A549 treated with AZD9567 at 1 μM for 4 hours (cell line): ENCODE measurements around the gene TEDDM1. TPM values are rescaled to one million over a fixed set of nuclear protein-coding genes. Genes with fewer than 3 reads are reported as not detected.

Source experiments
- total RNA-seq: library from RNA; stranded (reverse); fragments of 200-300 nt; extraction: Qiagen RNA extraction; gene quantifications from 5 replicates; pipeline ENCODE4 v1.2.3, GENCODE V29; 2022; ENCODE audit not compliant: insufficient read depth

Gene TEDDM1
- total RNA-seq = not detected in 5 replicates

GRCh38 chr1:182400567-182400966 lies at the start of gene TEDDM1:
TSS of gene TEDDM1 (minus strand) at chr1:182400667. CDS start at chr1:182400485, 182 bp downstream.

GRCh38 chr1:182450087-182450486 lies 49.6 kb upstream of the TEDDM1 start, which contains the start of gene RGSL1:
TSS of gene RGSL1 (plus strand) at chr1:182450146. CDS start at chr1:182450166, 20 bp downstream.

GRCh38 chr1:182391362-182392049 lies 9.0 kb downstream of the TEDDM1 start, which contains the start of gene GLUL:
TSS of gene GLUL (minus strand) at chr1:182391790. CDS start at chr1:182388737, 3,053 bp downstream.

Other genes with a start within 250 kb of the TEDDM1 start
- 21.0 to 24.5 TPM (median 23.3 TPM) in 5 replicates for gene GLUL, start 8.9 kb downstream of the TEDDM1 start, total RNA-seq
- not detected in 5 replicates for gene RGSL1, start 49.5 kb upstream of the TEDDM1 start, total RNA-seq
- 1.3 to 1.7 TPM (median 1.7 TPM) in 5 replicates for gene RNASEL, start 188.6 kb upstream of the TEDDM1 start, total RNA-seq
- gene RGS16, start 203.7 kb upstream of the TEDDM1 start, total RNA-seq = 0.34 to 0.40 TPM (median 0.37 TPM) in 4 of 5 replicates, not detected in the other